GM12878 (cell line): Measurements from ENCODE around the gene ADGRV1. TPM values are rescaled to one million over a fixed set of nuclear protein-coding genes. Genes with fewer than 3 reads are reported as not detected.

ENCODE experiments used
- ATAC-seq: fragments of 200-7000 bp; cut with Tn5 transposase; 3 replicates; pipeline ENCODE4 v1.9.1; 2020; ENCODE audit warnings: mild to moderate bottlenecking, moderate library complexity
- BruUV-seq: library from RNA; stranded (reverse); fragments of 400-500 nt; replicated peaks from 2 replicates; lab custom pipeline; 2021; lab: Mats Ljungman, UMichigan
- CTCF ChIA-PET: fragments of 300-600 bp; sonication (Branson Sonifier 250); formaldehyde crosslinking; extraction: SDS; loops from one replicate; lab custom pipeline; 2021; ENCODE audit warnings: inconsistent platforms; lab: Yijun Ruan, JAX
- POLR2A ChIA-PET: fragments of 350-600 bp; formaldehyde crosslinking; extraction: SDS; loops from one replicate; lab custom pipeline; 2021; ENCODE audit warnings: inconsistent platforms; lab: Charles Lee
- RAD21 ChIA-PET: fragments of 300-600 bp; sonication (Branson Sonifier 250); formaldehyde crosslinking; loops from one replicate; lab custom pipeline; 2023; ENCODE audit warnings: antibody characterized with exemption; ENCODE audit not compliant: unreplicated experiment; lab: Charles Lee
- SMC1A ChIA-PET: fragments of 300-600 bp; sonication (Branson Sonifier 250); formaldehyde crosslinking; loops from one replicate; lab custom pipeline; 2023; ENCODE audit not compliant: unreplicated experiment, uncharacterized antibody; lab: Charles Lee
- DNase-seq: peaks from one replicate; pipeline ENCODE4 v3.0.0-alpha.2; 2011; ENCODE audit warnings: low read depth, low spot score
- FAIRE-seq: peaks from 3 replicates; lab custom pipeline; 2011; peaks lifted over from hg19 to GRCh38; lab: Jason Lieb, UNC
- H2AFZ ChIP-seq: 2 replicates; pipeline ENCODE4 v1.6.0; 2011; ENCODE audit warnings: low read depth, low read length, control low read depth; ENCODE audit not compliant: control insufficient read depth
- H3K27ac ChIP-seq: 2 replicates; pipeline ENCODE4 v1.5.1; 2011; ENCODE audit warnings: control low read depth; ENCODE audit not compliant: control insufficient read depth, insufficient read depth
- H3K27me3 ChIP-seq, 2 experiments: replicated peaks in 1 of 2; 2 replicates each; pipeline versions ENCODE4 v1.6.0 to v1.6.1; 2011; ENCODE audit warnings: low read length in 1 of 2; ENCODE audit not compliant: control insufficient read depth in 2 of 2, insufficient read depth in 2 of 2
- H3K36me3 ChIP-seq, 2 experiments: 2 replicates each; pipeline ENCODE4 v1.5.1; 2011; ENCODE audit warnings: low read length in 1 of 2; ENCODE audit not compliant: control insufficient read depth in 2 of 2, insufficient read depth in 2 of 2
- H3K4me1 ChIP-seq: 2 replicates; pipeline ENCODE4 v1.6.1; 2011; ENCODE audit warnings: mild to moderate bottlenecking, low read length, moderate library complexity, mixed read lengths; ENCODE audit not compliant: control insufficient read depth, insufficient read depth
- H3K4me2 ChIP-seq: 2 replicates; pipeline ENCODE4 v1.6.0; 2011; ENCODE audit warnings: control low read depth; ENCODE audit not compliant: control insufficient read depth, insufficient read depth
- H3K4me3 ChIP-seq: fragments of 200-600 bp; sonication (generic); 2 replicates; pipeline ENCODE4 v1.5.1; 2016
- H3K79me2 ChIP-seq: 2 replicates; pipeline ENCODE4 v1.6.0; 2011; ENCODE audit warnings: low read length; ENCODE audit not compliant: control insufficient read depth, insufficient read depth
- H3K9ac ChIP-seq: 2 replicates; pipeline ENCODE4 v1.8.0; 2011; ENCODE audit warnings: low read length, control low read depth, mixed read lengths; ENCODE audit not compliant: control insufficient read depth, insufficient read depth
- H3K9me3 ChIP-seq: replicated peaks from 3 replicates; pipeline ENCODE4 v1.5.1; 2011; ENCODE audit warnings: mild to moderate bottlenecking, low read length; ENCODE audit not compliant: control insufficient read depth, insufficient read depth
- H4K20me1 ChIP-seq: 2 replicates; pipeline ENCODE4 v1.6.0; 2011; ENCODE audit not compliant: control insufficient read depth, insufficient read depth
- ATF7 ChIP-seq: fragments of 450-650 bp; IDR thresholded peaks from 2 replicates; pipeline ENCODE4 v1.6.1; 2016; ENCODE audit warnings: low read depth, mild to moderate bottlenecking
- DPF2 ChIP-seq: fragments of 450-650 bp; IDR thresholded peaks from 2 replicates; pipeline ENCODE4 v1.6.1; 2017; ENCODE audit warnings: mild to moderate bottlenecking
- EED ChIP-seq: sonication (generic); IDR thresholded peaks from 2 replicates; pipeline ENCODE4 v1.6.1; 2016; ENCODE audit warnings: antibody characterized with exemption, low read depth
- ESRRA ChIP-seq: IDR thresholded peaks from 2 replicates; pipeline ENCODE4 v1.6.1; 2012; ENCODE audit warnings: mild to moderate bottlenecking, low read length, improper control_type of control experiment
- HDGF ChIP-seq: fragments of 450-650 bp; IDR thresholded peaks from 2 replicates; pipeline ENCODE4 v1.6.1; 2016; ENCODE audit warnings: antibody characterized with exemption
- IKZF1 ChIP-seq: fragments of 450-650 bp; conservative IDR thresholded peaks from 2 replicates; pipeline ENCODE4 v1.6.1; 2017; ENCODE audit warnings: antibody characterized with exemption, mild to moderate bottlenecking
- KLF5 ChIP-seq: fragments of 450-650 bp; IDR thresholded peaks from 2 replicates; pipeline ENCODE4 v1.6.1; 2014; ENCODE audit warnings: mild to moderate bottlenecking; ENCODE audit not compliant: partially characterized antibody
- MEF2B ChIP-seq: fragments of 450-650 bp; IDR thresholded peaks from 2 replicates; pipeline ENCODE4 v1.6.1; 2018; ENCODE audit warnings: mild to moderate bottlenecking, moderate library complexity; ENCODE audit not compliant: partially characterized antibody, poor library complexity, severe bottlenecking
- MLLT1 ChIP-seq: fragments of 450-650 bp; IDR thresholded peaks from 2 replicates; pipeline ENCODE4 v1.6.1; 2016; ENCODE audit warnings: mild to moderate bottlenecking
- MYB ChIP-seq: fragments of 150-350 bp; IDR thresholded peaks from 2 replicates; pipeline ENCODE4 v1.6.1; 2014; ENCODE audit warnings: mild to moderate bottlenecking, low read depth, low read length, borderline replicate concordance
- PAX8 ChIP-seq: fragments of 450-650 bp; IDR thresholded peaks from 2 replicates; pipeline ENCODE4 v1.6.1; 2017; ENCODE audit warnings: mild to moderate bottlenecking, moderate library complexity
- POU2F2 ChIP-seq: IDR thresholded peaks from 3 replicates; pipeline ENCODE4 v1.6.1; 2011; ENCODE audit warnings: low read depth, mild to moderate bottlenecking, low read length, borderline replicate concordance
- RELB ChIP-seq: fragments of 450-650 bp; IDR thresholded peaks from 2 replicates; pipeline ENCODE4 v1.6.1; 2017; ENCODE audit warnings: low read depth, mild to moderate bottlenecking, moderate library complexity
- SIN3A ChIP-seq: IDR thresholded peaks from 2 replicates; pipeline ENCODE4 v1.6.1; 2012; ENCODE audit warnings: low read depth, low read length, improper control_type of control experiment
- SUPT20H ChIP-seq: IDR thresholded peaks from 2 replicates; pipeline ENCODE4 v1.6.1; 2011; ENCODE audit warnings: low read depth, mild to moderate bottlenecking, low read length, moderate library complexity, borderline replicate concordance; ENCODE audit not compliant: control insufficient read depth
- USF2 ChIP-seq: IDR thresholded peaks from 2 replicates; pipeline ENCODE4 v1.6.1; 2011; ENCODE audit warnings: low read depth, low read length, improper control_type of control experiment, borderline replicate concordance
- WGBS: methylation state at CpG from one replicate; pipeline ENCODE4 v1.1.6; 2016; ENCODE audit warnings: low lambda C conversion rate; ENCODE audit not compliant: insufficient replicate concordance, insufficient coverage; ENCODE audit errors: missing lambda C conversion rate; 5-methylcytosine and 5-hydroxymethylcytosine counted together
- in situ Hi-C: fragments of 300-500 bp; cut with MboI; formaldehyde crosslinking; loops from 9 replicates; pipeline ENCODE4 v1.14.3; 2018; ENCODE audit warnings: mixed read lengths
- intact Hi-C: fragments of 100-400 bp; cut with micrococcal nuclease; formaldehyde crosslinking; loops from one replicate; pipeline ENCODE4 v1.14.2; 2022; ENCODE audit not compliant: unreplicated experiment
- polyA plus RNA-seq, 11 experiments: library from polyadenylated mRNA; depleted of rRNA in 4 of 11; unstranded in 6 of 11; stranded (reverse) in 5 of 11; fragments of >200 nt; fragmentation: Nextera tagmentation in 4 of 11; fragmentation: Illumina TruSeq in 1 of 11; extraction: Ambion mirVana in 4 of 11; extraction: Trizol in 1 of 11; gene quantifications; 1 replicate in 1 of 11; 2 replicates in 10 of 11; pipeline versions ENCODE4 v1.2.1 to v1.2.3, GENCODE V29; 2011 to 2016; ENCODE audit warnings: inconsistent platforms in 2 of 11, missing spikeins in 2 of 11, low read depth in 1 of 11
- total RNA-seq, 4 experiments: library from RNA; depleted of rRNA in 3 of 4; stranded (reverse); fragments of >200 nt in 3 of 4; fragmentation: Illumina TruSeq in 1 of 4; extraction: Trizol in 1 of 4; gene quantifications; 2 replicates each; pipeline versions ENCODE4 v1.2.1 to v1.2.3, GENCODE V29; 2013 to 2021

ADGRV1 gene
- total and polyA plus RNA-seq, 10 of the 15 experiments (the other 5 are each of a cell fraction or from before 2014, with no cell fraction given), result 0.04 to 8.1 (median 0.16) TPM; not detected in 1

GRCh38 chr5:90549729-90550275 lies 8.8 kb upstream of the ADGRV1 start:
- in situ Hi-C loops, result no loop called here
- ChIA-PET POLR2A (no interaction called here), CTCF (no interaction called here), SMC1A (no interaction called here), RAD21 (no interaction called here)
- no peak overlapping the region for H3K9ac ChIP-seq
- intact Hi-C loops, result no loop called here
- no peak for ATAC-seq
- H3K4me1 ChIP-seq, result no peaks in the 10 kb centered on the region
- TF ChIP-seq SIN3A, result no peak
- TF ChIP-seq MEF2B, result no peak
- TF ChIP-seq DPF2, result no peak
- no peak for TF ChIP-seq ESRRA
- TF ChIP-seq USF2, result no peak
- TF ChIP-seq ATF7, result no peak
- no peak for TF ChIP-seq HDGF
- no peak for TF ChIP-seq SUPT20H
- no peak for TF ChIP-seq PAX8
- no peak for TF ChIP-seq IKZF1
- TF ChIP-seq POU2F2, result no peak
- no peak for TF ChIP-seq MYB
- TF ChIP-seq RELB, result no peak
- no peak for TF ChIP-seq EED
- no peak for TF ChIP-seq MLLT1
- no peak for TF ChIP-seq KLF5
- FAIRE-seq, result no peak
- BruUV-seq, result no TSS peak
- no peaks in the 10 kb centered on the region for H3K79me2 ChIP-seq
- no peaks in the 10 kb centered on the region for H3K9me3 ChIP-seq
- no peak overlapping the region for H3K4me3 ChIP-seq
- no peaks in the 10 kb centered on the region for H4K20me1 ChIP-seq
- no peaks in the 10 kb centered on the region; a peak in 2 of 4 replicates for H3K27me3 ChIP-seq
- no peaks in the 10 kb centered on the region for H3K36me3 ChIP-seq
- no peak for DNase-seq
- no peak overlapping the region for H3K4me2 ChIP-seq
- 2% methylated on average over 2 of the region's 2 CpGs for whole genome bisulfite sequencing
- H3K27ac ChIP-seq, result no peak overlapping the region
- no peak overlapping the region for H2AFZ ChIP-seq
